H1 (cell line): Measurements from ENCODE around the gene PNMA6E.

Experiments
- ASH2L ChIP-seq: fragments of 200-600, 300-600 bp; sonication (generic); IDR thresholded peaks from one replicate; pipeline ENCODE4 v1.7.1; 2017; ENCODE audit warnings: low read length
- CEBPB ChIP-seq: IDR thresholded peaks from 2 replicates; pipeline ENCODE4 v1.6.1; 2012; ENCODE audit warnings: low read depth, low read length
- CREB1 ChIP-seq: IDR thresholded peaks from 2 replicates; pipeline ENCODE4 v1.6.1; 2012; ENCODE audit warnings: inconsistent platforms
- CTCF ChIP-seq, 3 experiments: IDR thresholded peaks; 1 replicate in 2 of 3; 2 replicates in 1 of 3; pipeline versions ENCODE4 v1.5.1 to v1.6.1; 2011; ENCODE audit warnings: low read length in 3 of 3, mild to moderate bottlenecking in 3 of 3, inconsistent platforms in 2 of 3, low read depth in 1 of 3, moderate library complexity in 1 of 3; ENCODE audit not compliant: insufficient read depth in 1 of 3; ENCODE audit errors: control extremely low read depth in 1 of 3
- EZH2 ChIP-seq: fragments of 200-600 bp; sonication (generic); IDR thresholded peaks from 2 replicates; pipeline ENCODE4 v1.7.1; 2012; ENCODE audit warnings: low read depth, mild to moderate bottlenecking, moderate library complexity, low read length, inconsistent platforms; ENCODE audit not compliant: severe bottlenecking
- MAX ChIP-seq: IDR thresholded peaks from 2 replicates; pipeline ENCODE4 v1.6.1; 2012; ENCODE audit warnings: inconsistent platforms
- POLR2A ChIP-seq, 2 experiments: IDR thresholded peaks; 1 replicate in 1 of 2; 2 replicates in 1 of 2; pipeline ENCODE4 v1.6.1; 2011; ENCODE audit warnings: low read depth in 2 of 2, low read length in 2 of 2, mild to moderate bottlenecking in 2 of 2; ENCODE audit errors: control extremely low read depth in 1 of 2
- RAD21 ChIP-seq, 2 experiments: IDR thresholded peaks in 1 of 2; conservative IDR thresholded peaks in 1 of 2; 2 replicates each; pipeline ENCODE4 v1.6.1; 2011; ENCODE audit warnings: low read depth in 2 of 2, low read length in 2 of 2, improper control_type of control experiment in 1 of 2, inconsistent platforms in 1 of 2, mild to moderate bottlenecking in 1 of 2, moderate library complexity in 1 of 2
- SP1 ChIP-seq: IDR thresholded peaks from 2 replicates; pipeline ENCODE4 v1.6.1; 2011; ENCODE audit warnings: low read depth, low read length
- TEAD4 ChIP-seq: IDR thresholded peaks from 2 replicates; pipeline ENCODE4 v1.6.1; 2012; ENCODE audit warnings: low read depth, low read length, inconsistent platforms, mixed read lengths
- USF2 ChIP-seq: IDR thresholded peaks from 2 replicates; pipeline ENCODE4 v1.6.1; 2011; ENCODE audit warnings: low read length, improper control_type of control experiment
- ZNF274 ChIP-seq: IDR thresholded peaks from 2 replicates; pipeline ENCODE4 v1.7.0; 2012; ENCODE audit warnings: low read length, borderline replicate concordance; ENCODE audit errors: extremely low read depth

DNA sequence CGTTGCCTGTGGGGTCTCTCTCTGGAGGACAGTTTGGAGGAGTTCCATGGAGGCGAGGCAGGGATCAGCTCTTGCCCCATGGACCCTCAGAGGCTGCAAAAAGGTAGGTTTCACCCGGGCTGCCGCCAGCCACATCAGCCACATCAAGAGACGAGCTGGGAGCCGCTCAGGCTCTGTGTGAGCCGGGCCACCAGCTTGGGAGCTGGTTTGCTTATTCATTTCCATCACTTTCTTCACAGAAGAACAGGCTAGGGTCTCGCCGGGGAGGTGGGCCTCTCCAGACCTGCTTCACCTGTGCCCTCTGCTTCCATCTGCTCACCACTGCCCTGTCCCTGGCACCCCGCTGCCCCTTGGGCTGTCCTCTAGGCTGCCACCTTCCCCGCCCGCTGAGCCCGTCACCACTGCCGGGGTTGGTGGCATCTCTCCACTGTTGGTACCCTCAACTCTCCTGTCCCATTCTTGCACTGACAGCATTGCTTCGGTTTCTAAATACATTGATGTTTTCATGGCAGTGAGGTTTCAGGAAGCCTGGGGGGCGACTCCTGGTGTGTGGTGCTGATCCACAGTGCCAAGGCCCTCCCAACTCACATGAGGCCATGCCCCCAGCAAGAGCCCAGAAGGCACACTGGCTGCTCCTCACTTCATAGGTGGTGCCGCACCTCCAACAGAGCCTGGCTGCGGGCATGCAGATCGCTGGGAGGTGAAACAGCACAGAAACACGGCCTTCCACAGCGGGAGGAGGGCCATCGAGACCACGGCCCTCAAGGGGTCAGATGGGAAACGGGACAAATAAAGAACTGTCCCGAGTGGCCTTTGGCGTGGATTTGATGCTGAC lies 49.2 kb upstream of the PNMA6E start:
- no peak for TF ChIP-seq CTCF (IDR thresholded peaks at IDR 0.05; ENCODE audit: control extremely low read depth in 1 of 3, insufficient read depth in 1 of 3, low read depth in 1 of 3, low read length in 3 of 3)
- no peak for TF ChIP-seq POLR2A (IDR thresholded peaks at IDR 0.05; ENCODE audit: control extremely low read depth in 1 of 2, low read depth in 2 of 2, low read length in 2 of 2)
- TF ChIP-seq MAX, result no peak
- no peak for TF ChIP-seq EZH2
- no peak for TF ChIP-seq RAD21 (IDR thresholded peaks at IDR 0.05 in 1 of 2, conservative IDR thresholded peaks at IDR 0.05 in 1 of 2; ENCODE audit: low read depth in 2 of 2, low read length in 2 of 2)
- no peak for TF ChIP-seq CEBPB
- no peak for TF ChIP-seq CREB1
- TF ChIP-seq TEAD4, result no peak
- TF ChIP-seq ASH2L, result no peak
- no peak for TF ChIP-seq SP1
- TF ChIP-seq USF2, result no peak
- TF ChIP-seq ZNF274, result no peak
